Skin of body (tissue), 2 donors: ENCODE results near the gene RNPEPL1. TPM values are rescaled to one million over a fixed set of nuclear protein-coding genes. Genes with fewer than 3 reads are reported as not detected.
"Not testable (repeated sequence)": the region's sequence is repeated elsewhere in the genome, so short reads cannot be mapped to it uniquely, and the experiment has no call there.

Source experiments
- DNase-seq: peaks from one replicate; lab custom pipeline; 2025; lab: John Stamatoyannopoulos, UW
- total RNA-seq: library from RNA; depleted of rRNA; stranded (reverse); fragments of >200 nt; gene quantifications from one replicate; pipeline ENCODE4 v1.2.3, GENCODE V29; 2014

Gene RNPEPL1
- total RNA-seq, 1 donor from 2014 or later: 12.0 TPM

GRCh38 chr2:240538031-240538780 lies 30.1 kb upstream of the RNPEPL1 start:
- no peak for DNase-seq

- DNase-seq: not testable (repeated sequence)
These were observed 29.2 kb upstream of the RNPEPL1 start for GRCh38 chr2:240539101-240539500.

- no peak for DNase-seq
These were observed 28.4 kb upstream of the RNPEPL1 start for GRCh38 chr2:240539906-240540305.

- DNase-seq: no peak
These were observed 17.0 kb upstream of the RNPEPL1 start for GRCh38 chr2:240551288-240551687.

GRCh38 chr2:240551811-240552210 lies 16.5 kb upstream of the RNPEPL1 start:
- DNase-seq: no peak

- DNase-seq: no peak
These were observed 14.3 kb upstream of the RNPEPL1 start for GRCh38 chr2:240553956-240554480.

GRCh38 chr2:240554767-240555493 lies 13.4 kb upstream of the RNPEPL1 start:
- DNase-seq: no peak

GRCh38 chr2:240555541-240556250 lies 12.6 kb upstream of the RNPEPL1 start:
- no peak for DNase-seq

GRCh38 chr2:240556553-240557100 lies 11.7 kb upstream of the RNPEPL1 start:
- peak; percentile 13 for DNase-seq

GRCh38 chr2:240557101-240557751 lies 11.1 kb upstream of the RNPEPL1 start:
- no peak for DNase-seq

GRCh38 chr2:240557808-240558207 lies 10.5 kb upstream of the RNPEPL1 start, which contains the start of gene ANKMY1:
Gene ANKMY1, minus strand, starts transcription at chr2:240557988. Its CDS starts 653 bp downstream, at chr2:240557335.
- peak; percentile 30 for DNase-seq

GRCh38 chr2:240558236-240558761 lies 10.0 kb upstream of the RNPEPL1 start:
- DNase-seq: no peak

GRCh38 chr2:240559286-240559685 lies 9.0 kb upstream of the RNPEPL1 start:
- no peak for DNase-seq

GRCh38 chr2:240560084-240560479 lies 8.2 kb upstream of the RNPEPL1 start, which contains the start of gene DUSP28:
Gene DUSP28, plus strand, starts transcription at chr2:240560357. Its CDS starts 328 bp downstream, at chr2:240560685.
- peak; percentile 59 for DNase-seq

GRCh38 chr2:240560480-240561324 lies 7.6 kb upstream of the RNPEPL1 start:
- DNase-seq: peak; percentile 97

GRCh38 chr2:240561325-240561971 lies 6.8 kb upstream of the RNPEPL1 start:
- DNase-seq: no peak

GRCh38 chr2:240563231-240563630 lies 5.1 kb upstream of the RNPEPL1 start:
- DNase-seq: not testable (repeated sequence)

- no peak for DNase-seq
These were observed 4.2 kb upstream of the RNPEPL1 start for GRCh38 chr2:240563951-240564560.
